Gastrocnemius medialis (tissue), 4 donors: Measurements from ENCODE around the gene LCA5. TPM values are rescaled to one million over a fixed set of nuclear protein-coding genes. Genes with fewer than 3 reads are reported as not detected.

Experiments
- ATAC-seq, 2 donors: fragments of 150-250 bp; one replicate each; pipeline ENCODE4 v1.9.1; 2016
- DNase-seq, 2 donors: peaks; one replicate each; pipeline ENCODE4 v3.0.0-alpha.2; 2019
- H3K27ac ChIP-seq, 4 donors: fragments of 200-600 bp; sonication (generic); 1 replicate in 1 of 4; 2 replicates in 3 of 4; pipeline ENCODE4 v1.5.1; 2016 to 2018; ENCODE audit warnings: mild to moderate bottlenecking in 2 of 4, moderate library complexity in 1 of 4
- H3K27me3 ChIP-seq, 3 donors: fragments of 200-600 bp; sonication (generic) in 2 of 3; 1 replicate in 1 of 3; 2 replicates in 2 of 3; pipeline versions ENCODE4 v1.5.1 to v1.6.0; 2016 to 2019; ENCODE audit warnings: mild to moderate bottlenecking in 1 of 3, moderate library complexity in 1 of 3
- H3K36me3 ChIP-seq, 2 donors: fragments of 200-600 bp; sonication (generic) in 1 of 2; one replicate each; pipeline ENCODE4 v1.5.1; 2017 to 2018
- H3K4me1 ChIP-seq, 2 donors: fragments of 200-600 bp; sonication (generic) in 1 of 2; one replicate each; pipeline ENCODE4 v1.5.1; 2016 to 2017; ENCODE audit warnings: mild to moderate bottlenecking in 2 of 2
- H3K4me3 ChIP-seq, 4 donors: fragments of 200-600 bp; sonication (generic) in 3 of 4; 1 replicate in 1 of 4; 2 replicates in 3 of 4; pipeline ENCODE4 v1.5.1; 2016 to 2019; ENCODE audit warnings: mild to moderate bottlenecking in 2 of 4
- H3K9me3 ChIP-seq, 3 donors: fragments of 200-600 bp; sonication (generic) in 2 of 3; 1 replicate in 1 of 3; 2 replicates in 2 of 3; pipeline ENCODE4 v1.5.1; 2016 to 2019
- POLR2A ChIP-seq, 2 donors: fragments of 450-650 bp; IDR thresholded peaks; one replicate each; pipeline ENCODE4 v1.6.1; 2017; ENCODE audit warnings: antibody characterized with exemption in 2 of 2, mild to moderate bottlenecking in 2 of 2, moderate library complexity in 2 of 2
- in situ Hi-C, 4 donors: fragments of 200-750 bp; cut with MboI; loops; one replicate each; pipeline versions ENCODE4 v1.15.0 to v1.8.0; 2017; ENCODE audit warnings: low sequenced_read_pairs in 4 of 4
- intact Hi-C: fragments of 100-400 bp; cut with DNase I; formaldehyde crosslinking; loops from one replicate; pipeline ENCODE4 v1.15.1; 2023; ENCODE audit warnings: low total_unique reads
- total RNA-seq, 4 donors: library from RNA; depleted of rRNA; stranded (reverse); fragments of >200 nt; gene quantifications; one replicate each; pipeline versions ENCODE4 v1.1.0 to v1.2.3, GENCODE V29; 2016
- TF ChIP-seq, protein P1 (sequence below), 5 experiments: fragments of 450-650 bp in 3 of 5; fragments of 200-600 bp in 2 of 5; sonication (generic) in 2 of 5; IDR thresholded peaks in 4 of 5; conservative IDR thresholded peaks in 1 of 5; 1 replicate in 4 of 5; 2 replicates in 1 of 5; pipeline ENCODE4 v1.5.1; 2016 to 2019; ENCODE audit warnings: antibody characterized with exemption in 5 of 5, mild to moderate bottlenecking in 3 of 5, moderate library complexity in 3 of 5

LCA5 gene
- total RNA-seq, 4 donors from 2014 or later, result 0.92 to 3.0 (median 1.2) TPM

DNA sequence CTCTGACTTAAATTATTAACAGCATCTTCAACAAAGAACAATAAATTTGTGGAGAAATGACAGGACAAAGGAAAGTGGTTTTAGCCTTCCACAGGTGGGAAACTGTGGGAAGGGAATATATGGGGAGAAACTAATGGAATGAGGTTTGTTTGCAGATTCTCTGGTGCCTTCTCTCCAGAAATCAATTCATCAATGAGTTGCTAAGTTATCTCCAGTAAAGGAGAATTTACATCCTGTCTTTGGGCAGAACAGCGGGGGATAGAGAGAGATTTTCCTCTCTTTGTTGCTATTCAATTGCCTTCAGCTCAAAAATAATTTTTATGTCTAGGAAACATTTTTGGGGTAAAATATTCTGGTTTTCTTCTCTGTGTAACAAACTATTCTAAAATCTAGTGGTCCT is 36.9 kb upstream of the LCA5 start:
- ATAC-seq (no peak), DNase-seq (no peak)
- H3K4me3 ChIP-seq, result no peak overlapping the region
- in situ Hi-C loops (no loop called here), intact Hi-C loops (no loop called here)
- no peaks in the 10 kb centered on the region for H3K27me3 ChIP-seq
- H3K9me3 ChIP-seq, result no peaks in the 10 kb centered on the region
- H3K4me1 ChIP-seq, result peaks cover 11 to 12% of the 10 kb centered on the region in 2 donors
- no peak overlapping the region for H3K27ac ChIP-seq
- TF ChIP-seq, protein P1, sequence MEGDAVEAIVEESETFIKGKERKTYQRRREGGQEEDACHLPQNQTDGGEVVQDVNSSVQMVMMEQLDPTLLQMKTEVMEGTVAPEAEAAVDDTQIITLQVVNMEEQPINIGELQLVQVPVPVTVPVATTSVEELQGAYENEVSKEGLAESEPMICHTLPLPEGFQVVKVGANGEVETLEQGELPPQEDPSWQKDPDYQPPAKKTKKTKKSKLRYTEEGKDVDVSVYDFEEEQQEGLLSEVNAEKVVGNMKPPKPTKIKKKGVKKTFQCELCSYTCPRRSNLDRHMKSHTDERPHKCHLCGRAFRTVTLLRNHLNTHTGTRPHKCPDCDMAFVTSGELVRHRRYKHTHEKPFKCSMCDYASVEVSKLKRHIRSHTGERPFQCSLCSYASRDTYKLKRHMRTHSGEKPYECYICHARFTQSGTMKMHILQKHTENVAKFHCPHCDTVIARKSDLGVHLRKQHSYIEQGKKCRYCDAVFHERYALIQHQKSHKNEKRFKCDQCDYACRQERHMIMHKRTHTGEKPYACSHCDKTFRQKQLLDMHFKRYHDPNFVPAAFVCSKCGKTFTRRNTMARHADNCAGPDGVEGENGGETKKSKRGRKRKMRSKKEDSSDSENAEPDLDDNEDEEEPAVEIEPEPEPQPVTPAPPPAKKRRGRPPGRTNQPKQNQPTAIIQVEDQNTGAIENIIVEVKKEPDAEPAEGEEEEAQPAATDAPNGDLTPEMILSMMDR (IDR thresholded peaks at IDR 0.05 in 4 of 5, conservative IDR thresholded peaks at IDR 0.05 in 1 of 5), result no peak
- TF ChIP-seq POLR2A (IDR thresholded peaks at IDR 0.05), result no peak
- H3K36me3 ChIP-seq, result no peaks in the 10 kb centered on the region

DNA sequence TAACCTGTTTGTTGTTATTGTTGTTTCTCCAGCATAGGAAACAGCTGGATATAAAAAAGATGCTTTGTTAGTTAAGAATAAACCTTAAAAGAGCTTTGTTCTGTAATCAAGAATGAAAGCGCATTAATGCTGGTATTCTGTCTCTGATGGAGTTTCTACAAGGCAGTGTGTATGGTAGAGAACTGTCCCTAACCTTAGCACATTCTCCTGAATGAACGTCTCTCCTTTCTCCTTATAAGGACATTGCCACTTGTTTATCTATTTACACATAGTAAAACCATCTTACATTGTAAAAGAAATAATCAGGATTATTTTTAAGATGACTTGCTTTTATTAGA is 33.8 kb upstream of the LCA5 start:
- peaks cover 11 to 12% of the 10 kb centered on the region in 2 donors for H3K4me1 ChIP-seq
- intact Hi-C loops, result loop anchor here (2.0 kb wide), 1 partner anchor 142 kb away; no protein-coding TSS in a partner anchor
- peak overlapping the region in 1 of 4 donors; percentile 24 for H3K27ac ChIP-seq
- H3K4me3 ChIP-seq, result peak overlapping the region; percentile 13 to 45 (median 36)
- peak in 1 of 2 donors; percentile 26 for ATAC-seq
- H3K27me3 ChIP-seq, result no peaks in the 10 kb centered on the region
- DNase-seq, result no peak
- no peaks in the 10 kb centered on the region for H3K36me3 ChIP-seq
- no peak for TF ChIP-seq POLR2A (IDR thresholded peaks at IDR 0.05)
- TF ChIP-seq, protein P1 (IDR thresholded peaks at IDR 0.05 in 4 of 5, conservative IDR thresholded peaks at IDR 0.05 in 1 of 5), result no peak
- in situ Hi-C loops, result no loop called here
- H3K9me3 ChIP-seq, result no peaks in the 10 kb centered on the region

DNA sequence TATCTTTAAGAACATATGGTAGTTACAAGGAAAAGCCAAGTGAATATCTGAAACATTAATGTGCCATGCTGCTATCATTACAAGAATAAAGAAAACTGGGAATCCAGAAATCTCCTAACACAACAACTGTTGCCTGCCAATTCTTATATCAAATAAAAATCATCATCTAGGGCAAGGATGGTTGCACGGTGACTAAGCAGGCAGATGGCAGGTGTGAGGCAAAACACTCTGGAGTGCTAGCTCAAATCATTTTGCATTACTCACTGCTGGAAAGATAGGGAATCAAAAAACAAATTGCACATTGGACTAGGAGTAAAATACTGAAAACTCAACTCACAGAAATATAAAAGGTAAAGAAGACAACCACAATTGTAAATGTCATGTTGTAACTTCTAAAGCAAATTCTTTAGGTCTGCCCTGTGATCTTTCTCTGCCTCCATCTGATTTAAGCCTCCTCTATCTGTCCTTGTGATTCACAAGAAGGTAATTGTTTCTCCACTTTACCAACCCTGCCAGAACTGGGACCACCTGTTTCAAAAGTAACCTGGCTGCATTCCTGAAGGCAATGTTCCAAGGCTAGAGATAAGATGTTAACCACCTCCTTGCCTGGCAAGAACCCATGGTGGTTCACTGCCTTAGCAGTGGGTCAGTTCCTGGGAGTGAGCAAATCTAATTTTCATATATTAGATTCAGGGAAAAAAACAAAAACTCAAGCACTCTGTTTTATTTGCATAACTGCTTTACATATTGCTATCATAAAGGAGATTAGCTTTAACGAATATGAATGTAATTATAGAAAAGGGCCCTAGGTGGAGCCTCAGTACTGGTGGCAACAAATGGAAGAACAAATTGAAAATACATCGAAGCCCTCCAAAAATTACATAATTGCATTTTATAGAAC is 33.1 kb upstream of the LCA5 start:
- Histone ChIP-seq H3K27ac (peak overlapping the region in 3 of 4 donors; percentile 9 to 45 (median 43)), H3K27me3 (no peaks in the 10 kb centered on the region), H3K4me1 (peaks cover 11 to 12% of the 10 kb centered on the region in 2 donors), H3K9me3 (no peaks in the 10 kb centered on the region), H3K36me3 (no peaks in the 10 kb centered on the region), H3K4me3 (peak overlapping the region; percentile 13 to 45 (median 36))
- in situ Hi-C loops, result no loop called here
- intact Hi-C loops, result loop anchor here (2.0 kb wide), 1 partner anchor 142 kb away; no protein-coding TSS in a partner anchor
- DNase-seq (no peak), ATAC-seq (peak; percentile 66 to 83)
- no peak for TF ChIP-seq POLR2A (IDR thresholded peaks at IDR 0.05)
- TF ChIP-seq, protein P1 (IDR thresholded peaks at IDR 0.05 in 4 of 5, conservative IDR thresholded peaks at IDR 0.05 in 1 of 5), result peak in 4 of 5 experiments; percentile 27 to 66 (median 56)

DNA sequence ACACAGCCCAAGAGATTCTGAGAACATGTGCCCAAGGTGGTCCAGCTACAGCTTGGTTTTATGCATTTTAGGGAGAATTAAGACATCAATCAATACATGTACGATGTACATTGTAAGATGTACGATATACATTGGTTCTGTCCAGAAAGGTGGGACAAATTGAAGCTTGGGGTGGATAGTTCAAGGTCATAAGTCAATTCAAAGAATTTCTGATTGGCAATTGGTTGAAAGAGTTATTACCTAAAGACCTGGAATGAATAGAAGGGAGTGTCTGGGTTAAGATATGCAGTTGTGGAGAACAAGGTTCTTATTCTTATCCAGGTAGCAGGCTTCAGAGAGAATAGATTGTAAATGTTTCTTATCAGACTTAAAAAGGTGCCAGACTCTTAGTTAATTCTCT is 31.8 kb upstream of the LCA5 start:
- no peaks in the 10 kb centered on the region for H3K27me3 ChIP-seq
- H3K9me3 ChIP-seq, result no peaks in the 10 kb centered on the region
- no peak for TF ChIP-seq POLR2A (IDR thresholded peaks at IDR 0.05)
- TF ChIP-seq, protein P1 (IDR thresholded peaks at IDR 0.05 in 4 of 5, conservative IDR thresholded peaks at IDR 0.05 in 1 of 5), result no peak
- DNase-seq, result no peak
- no peak overlapping the region for H3K27ac ChIP-seq
- H3K4me3 ChIP-seq, result no peak overlapping the region
- H3K36me3 ChIP-seq, result no peaks in the 10 kb centered on the region
- in situ Hi-C loops, result no loop called here
- intact Hi-C loops, result no loop called here
- peaks cover 11 to 12% of the 10 kb centered on the region in 2 donors for H3K4me1 ChIP-seq
- no peak for ATAC-seq
